Endothelial cell of umbilical vein (primary cell): ENCODE measurements around the gene LENG9. TPM values are rescaled to one million over a fixed set of nuclear protein-coding genes. Genes with fewer than 3 reads are reported as not detected.

ENCODE experiments used
- BruUV-seq: library from RNA; stranded (reverse); fragments of 400-500 nt; replicated peaks from 2 replicates; lab custom pipeline; 2021; lab: Mats Ljungman, UMichigan
- CTCF ChIA-PET: fragments of 300-600, 350-600 bp; sonication (Branson Sonifier 250); formaldehyde crosslinking; loops from one replicate; lab custom pipeline; 2021; ENCODE audit warnings: antibody characterized with exemption, inconsistent platforms; lab: Charles Lee
- POLR2A ChIA-PET: fragments of 300-600, 350-600 bp; sonication (Branson Sonifier 250); formaldehyde crosslinking; loops from one replicate; lab custom pipeline; 2021; ENCODE audit warnings: antibody characterized with exemption, inconsistent platforms; lab: Charles Lee
- DNase-seq: peaks from one replicate; pipeline ENCODE4 v3.0.0-alpha.2; 2011; ENCODE audit warnings: low read depth, low spot score
- FAIRE-seq: peaks from 2 replicates; lab custom pipeline; 2011; peaks lifted over from hg19 to GRCh38; lab: Jason Lieb, UNC
- H2AFZ ChIP-seq: 2 replicates; pipeline ENCODE4 v1.6.0; 2012; ENCODE audit warnings: low read depth, low read length, control low read depth, inconsistent platforms
- H3K27ac ChIP-seq: 2 replicates; pipeline ENCODE4 v1.5.1; 2011; ENCODE audit warnings: low read depth, mild to moderate bottlenecking, control low read depth, low read length, moderate library complexity; ENCODE audit not compliant: insufficient read depth
- H3K27me3 ChIP-seq, 2 experiments: 2 replicates each; pipeline versions ENCODE4 v1.6.0 to v1.6.1; 2011; ENCODE audit warnings: low read length in 2 of 2, mixed read lengths in 1 of 2; ENCODE audit not compliant: control insufficient read depth in 2 of 2, insufficient read depth in 2 of 2
- H3K36me3 ChIP-seq, 2 experiments: 2 replicates in 1 of 2; 3 replicates in 1 of 2; pipeline ENCODE4 v1.5.1; 2011; ENCODE audit warnings: low read length in 2 of 2, mild to moderate bottlenecking in 1 of 2, moderate library complexity in 1 of 2; ENCODE audit not compliant: control insufficient read depth in 2 of 2, insufficient read depth in 2 of 2; ENCODE audit errors: extremely low read depth in 1 of 2
- H3K4me1 ChIP-seq: 3 replicates; pipeline ENCODE4 v1.5.1; 2011; ENCODE audit warnings: mild to moderate bottlenecking, low read length; ENCODE audit not compliant: control insufficient read depth, insufficient read depth; ENCODE audit errors: extremely low read depth
- H3K4me2 ChIP-seq: 2 replicates; pipeline ENCODE4 v1.6.1; 2011; ENCODE audit warnings: low read length, control low read depth, mixed read lengths; ENCODE audit not compliant: insufficient read depth
- H3K4me3 ChIP-seq, 3 experiments: fragments of 200-600 bp in 1 of 3; sonication (generic), shearing (Covaris generic) in 1 of 3; replicated peaks in 1 of 3; 2 replicates each; pipeline ENCODE4 v1.5.1; 2011 to 2016; ENCODE audit warnings: control low read depth in 3 of 3, low read length in 3 of 3, mild to moderate bottlenecking in 2 of 3, inconsistent platforms in 1 of 3, low read depth in 1 of 3, moderate library complexity in 1 of 3; ENCODE audit not compliant: insufficient read depth in 1 of 3
- H3K79me2 ChIP-seq: 2 replicates; pipeline ENCODE4 v1.6.0; 2012; ENCODE audit warnings: low read length, inconsistent platforms; ENCODE audit not compliant: control insufficient read depth, insufficient read depth
- H3K9ac ChIP-seq: replicated peaks from 2 replicates; pipeline ENCODE3; 2011; ENCODE audit warnings: low read length, control low read depth; ENCODE audit not compliant: insufficient read depth; ENCODE audit errors: extremely low read depth
- H3K9me1 ChIP-seq: replicated peaks from 3 replicates; pipeline ENCODE4 v1.6.0; 2011; ENCODE audit warnings: mild to moderate bottlenecking, low read length; ENCODE audit not compliant: control insufficient read depth, insufficient read depth; ENCODE audit errors: extremely low read depth
- H3K9me3 ChIP-seq: replicated peaks from 2 replicates; pipeline ENCODE4 v1.5.1; 2012; ENCODE audit warnings: low read length, inconsistent platforms; ENCODE audit not compliant: control insufficient read depth, insufficient read depth
- H4K20me1 ChIP-seq: replicated peaks from 2 replicates; pipeline ENCODE3; 2011; ENCODE audit warnings: mild to moderate bottlenecking, low read length; ENCODE audit not compliant: control insufficient read depth, insufficient read depth; ENCODE audit errors: extremely low read depth
- CTCF ChIP-seq, 2 donors: IDR thresholded peaks; 1 replicate in 1 of 2; 2 replicates in 1 of 2; pipeline ENCODE4 v1.5.1; 2011; ENCODE audit warnings: low read length in 2 of 2, mild to moderate bottlenecking in 2 of 2, moderate library complexity in 2 of 2, control low read depth in 1 of 2, inconsistent platforms in 1 of 2, low read depth in 1 of 2; ENCODE audit not compliant: insufficient read depth in 1 of 2; ENCODE audit errors: extremely low read depth in 1 of 2
- FOS ChIP-seq: IDR thresholded peaks from 2 replicates; pipeline ENCODE4 v1.6.1; 2011; ENCODE audit warnings: mild to moderate bottlenecking, low read length, moderate library complexity, borderline replicate concordance; ENCODE audit not compliant: insufficient read depth
- GATA2 ChIP-seq: IDR thresholded peaks from 2 replicates; pipeline ENCODE4 v1.7.0; 2011; ENCODE audit warnings: low read depth, mild to moderate bottlenecking, moderate library complexity, mixed read lengths, low read length; ENCODE audit not compliant: insufficient read length, insufficient read depth
- JUN ChIP-seq: IDR thresholded peaks from 2 replicates; pipeline ENCODE4 v1.6.1; 2011; ENCODE audit warnings: borderline replicate concordance, low read depth; ENCODE audit not compliant: insufficient read length, insufficient read depth
- MYC ChIP-seq: IDR thresholded peaks from one replicate; pipeline ENCODE4 v1.6.1; 2011; ENCODE audit warnings: mild to moderate bottlenecking, low read depth, low read length
- POLR2A ChIP-seq: IDR thresholded peaks from 2 replicates; pipeline ENCODE4 v1.6.1; 2012; ENCODE audit warnings: low read depth, mild to moderate bottlenecking, control low read depth, low read length
- POLR2AphosphoS5 ChIP-seq: IDR thresholded peaks from 2 replicates; pipeline ENCODE4 v1.6.1; 2012; ENCODE audit warnings: low read depth, mild to moderate bottlenecking, control low read depth, low read length, moderate library complexity; ENCODE audit not compliant: insufficient read depth
- dilution Hi-C: fragments of 300-500 bp; cut with MboI; formaldehyde crosslinking; loops from one replicate; pipeline ENCODE4 v1.15.0; 2019; ENCODE audit warnings: low sequenced_read_pairs; ENCODE audit not compliant: extremely low pct_ligation_motif_present
- intact Hi-C: fragments of 100-400 bp; cut with micrococcal nuclease; formaldehyde crosslinking; loops from one replicate; pipeline ENCODE4 v1.10.0; 2022
- polyA plus RNA-seq, 4 experiments: library from polyadenylated mRNA; depleted of rRNA in 3 of 4; stranded (reverse) in 3 of 4; unstranded in 1 of 4; fragments of >200 nt; gene quantifications; 2 replicates each; pipeline versions ENCODE4 v1.2.1 to v1.2.3, GENCODE V29; 2011 to 2012; ENCODE audit warnings: missing spikeins in 1 of 4
- total RNA-seq: library from RNA; stranded (reverse); gene quantifications from 2 replicates; pipeline ENCODE4 v1.2.3, GENCODE V29; 2021

LENG9 gene
- total and polyA plus RNA-seq, 2 donors (not counting 3 experiments of a cell fraction or from before 2014, with no cell fraction given): 0.97 to 2.8 TPM

- no peak overlapping the region for H2AFZ ChIP-seq
- H3K9me1 ChIP-seq: no peaks in the 10 kb centered on the region
- no peaks in the 10 kb centered on the region for H3K4me1 ChIP-seq
- FAIRE-seq: peak; percentile 85
- H3K9me3 ChIP-seq: no peaks in the 10 kb centered on the region
- no peak overlapping the region for H3K27ac ChIP-seq
- dilution Hi-C loops (no loop called here), intact Hi-C loops (no loop called here)
- TF ChIP-seq FOS (no peak), JUN (no peak), CTCF (IDR thresholded peaks at IDR 0.05; ENCODE audit: extremely low read depth in 1 of 2, insufficient read depth in 1 of 2, low read depth in 1 of 2, low read length in 2 of 2) (peak; percentile 37 to 68), POLR2AphosphoS5 (no peak), POLR2A (no peak), GATA2 (no peak), MYC (no peak)
- no TSS peak for BruUV-seq
- no peaks in the 10 kb centered on the region for H3K79me2 ChIP-seq
- peak; percentile 38 for DNase-seq
- ChIA-PET CTCF (interaction anchor here (1.4 to 3.2 kb wide), 5 partner anchors 9 to 34 kb away, joined by 3 to 21 read pairs (median 6); partner anchors contain the start of genes CDC42EP5 and LENG8), POLR2A (no interaction called here)
- H4K20me1 ChIP-seq: no peaks in the 10 kb centered on the region
- H3K9ac ChIP-seq: no peak overlapping the region
- H3K36me3 ChIP-seq: no peaks in the 10 kb centered on the region
- no peak overlapping the region for H3K4me3 ChIP-seq
- no peaks in the 10 kb centered on the region for H3K27me3 ChIP-seq
- no peak overlapping the region for H3K4me2 ChIP-seq
Observed at GRCh38 chr19:54439174-54439851, 24.3 kb downstream of the LENG9 start.
